IMR-90 (cell line): Measurements from ENCODE around the gene CLEC20A. TPM values are rescaled to one million over a fixed set of nuclear protein-coding genes. Genes with fewer than 3 reads are reported as not detected.

Experiments
- ATAC-seq: fragments of 200-7000 bp; cut with Tn5 transposase; 2 replicates; pipeline ENCODE4 v1.9.1; 2020; ENCODE audit warnings: low read depth, mild to moderate bottlenecking, moderate library complexity
- BruUV-seq: library from RNA; stranded (reverse); fragments of 400-500 nt; replicated peaks from 2 replicates; lab custom pipeline; 2021; lab: Mats Ljungman, UMichigan
- CTCF ChIA-PET: fragments of 300-600 bp; formaldehyde crosslinking; extraction: SDS; loops from one replicate; lab custom pipeline; 2021; ENCODE audit warnings: antibody characterized with exemption; lab: Yijun Ruan, JAX
- POLR2A ChIA-PET: fragments of 300-600 bp; sonication (Branson Sonifier 250); formaldehyde crosslinking; loops from one replicate; lab custom pipeline; 2022; ENCODE audit warnings: antibody characterized with exemption; ENCODE audit not compliant: unreplicated experiment; lab: Charles Lee
- DNase-seq: peaks from one replicate; pipeline ENCODE4 v3.0.0; 2013
- H2AFZ ChIP-seq: replicated peaks from 2 replicates; pipeline ENCODE3; 2013; ENCODE audit warnings: low read length, mild to moderate bottlenecking; ENCODE audit not compliant: poor library complexity
- H2AK5ac ChIP-seq: 2 replicates; pipeline ENCODE4 v1.6.1; 2013; ENCODE audit warnings: low read depth, low read length, inconsistent platforms
- H2AK9ac ChIP-seq: replicated peaks from 2 replicates; pipeline ENCODE3; 2013; ENCODE audit warnings: mild to moderate bottlenecking, low read depth, low read length, moderate library complexity; ENCODE audit not compliant: poor library complexity
- H2BK120ac ChIP-seq: 2 replicates; pipeline ENCODE4 v1.6.1; 2013; ENCODE audit warnings: low read depth, low read length, inconsistent platforms
- H2BK15ac ChIP-seq: 3 replicates; pipeline ENCODE4 v1.6.1; 2013; ENCODE audit warnings: low read depth, low read length, inconsistent platforms
- H2BK20ac ChIP-seq: 2 replicates; pipeline ENCODE4 v1.6.1; 2013; ENCODE audit warnings: low read depth, mild to moderate bottlenecking, inconsistent platforms, low read length, moderate library complexity
- H2BK5ac ChIP-seq: 2 replicates; pipeline ENCODE4 v1.6.1; 2013; ENCODE audit warnings: mild to moderate bottlenecking, low read depth, low read length, inconsistent platforms; ENCODE audit not compliant: poor library complexity, severe bottlenecking
- H3K14ac ChIP-seq: replicated peaks from 2 replicates; pipeline ENCODE4 v1.6.1; 2013; ENCODE audit warnings: low read depth, low read length, inconsistent platforms
- H3K18ac ChIP-seq: 2 replicates; pipeline ENCODE4 v1.6.1; 2013; ENCODE audit warnings: low read depth, low read length, control low read depth
- H3K23ac ChIP-seq: 2 replicates; pipeline ENCODE4 v1.6.1; 2013; ENCODE audit warnings: low read depth, low read length, inconsistent platforms
- H3K27ac ChIP-seq: 2 replicates; pipeline ENCODE4 v1.5.1; 2013; ENCODE audit warnings: mild to moderate bottlenecking, control low read depth, low read length; ENCODE audit not compliant: insufficient read depth
- H3K27me3 ChIP-seq: 2 replicates; pipeline ENCODE4 v1.6.1; 2013; ENCODE audit warnings: low read length; ENCODE audit not compliant: control insufficient read depth, insufficient read depth
- H3K36me3 ChIP-seq: 2 replicates; pipeline ENCODE4 v1.6.1; 2013; ENCODE audit warnings: low read length, mixed read lengths; ENCODE audit not compliant: control insufficient read depth, insufficient read depth
- H3K4ac ChIP-seq: 2 replicates; pipeline ENCODE4 v1.6.1; 2013; ENCODE audit warnings: low read depth, low read length, inconsistent platforms
- H3K4me1 ChIP-seq: 2 replicates; pipeline ENCODE4 v1.6.1; 2013; ENCODE audit warnings: low read length, mixed read lengths; ENCODE audit not compliant: control insufficient read depth, insufficient read depth
- H3K4me2 ChIP-seq: 2 replicates; pipeline ENCODE4 v1.6.1; 2013; ENCODE audit warnings: low read depth, mild to moderate bottlenecking, control low read depth, low read length, moderate library complexity
- H3K4me3 ChIP-seq: 2 replicates; pipeline ENCODE4 v1.5.1; 2013; ENCODE audit warnings: low read depth, mild to moderate bottlenecking, control low read depth, low read length, moderate library complexity; ENCODE audit not compliant: insufficient read depth
- H3K56ac ChIP-seq: 2 replicates; pipeline ENCODE4 v1.6.1; 2013; ENCODE audit warnings: low read length, inconsistent platforms; ENCODE audit not compliant: insufficient read depth; ENCODE audit errors: extremely low read depth
- H3K79me1 ChIP-seq, 2 experiments: 2 replicates each; pipeline ENCODE4 v1.6.1; 2013; ENCODE audit warnings: low read length in 2 of 2, inconsistent platforms in 1 of 2, low read depth in 1 of 2
- H3K9ac ChIP-seq: 2 replicates; pipeline ENCODE4 v1.6.1; 2013; ENCODE audit warnings: low read depth, low read length, control low read depth
- H3K9me1 ChIP-seq: 2 replicates; pipeline ENCODE4 v1.6.1; 2013; ENCODE audit warnings: low read length, inconsistent platforms; ENCODE audit not compliant: insufficient read depth
- H3K9me3 ChIP-seq: 2 replicates; pipeline ENCODE4 v1.6.1; 2013; ENCODE audit warnings: low read length; ENCODE audit not compliant: control insufficient read depth, insufficient read depth
- H4K20me1 ChIP-seq: 2 replicates; pipeline ENCODE4 v1.6.1; 2013; ENCODE audit warnings: low read length, inconsistent platforms; ENCODE audit not compliant: insufficient read depth
- H4K5ac ChIP-seq: 2 replicates; pipeline ENCODE4 v1.6.1; 2013; ENCODE audit warnings: mild to moderate bottlenecking, low read depth, low read length, control low read depth
- H4K8ac ChIP-seq, 2 experiments: 2 replicates each; pipeline ENCODE4 v1.6.1; 2013; ENCODE audit warnings: low read depth in 2 of 2, low read length in 2 of 2, control low read depth in 1 of 2, inconsistent platforms in 1 of 2
- H4K91ac ChIP-seq: 2 replicates; pipeline ENCODE4 v1.6.1; 2013; ENCODE audit warnings: low read depth, low read length, inconsistent platforms; ENCODE audit not compliant: insufficient read depth
- BHLHE40 ChIP-seq: fragments of 150-350 bp; IDR thresholded peaks from 2 replicates; pipeline ENCODE4 v1.6.1; 2016; ENCODE audit warnings: mild to moderate bottlenecking, low read depth, low read length
- CEBPB ChIP-seq: IDR thresholded peaks from 2 replicates; pipeline ENCODE4 v1.6.1; 2012; ENCODE audit warnings: low read depth, low read length, improper control_type of control experiment
- CHD1 ChIP-seq: IDR thresholded peaks from 2 replicates; pipeline ENCODE4 v1.6.1; 2012; ENCODE audit warnings: low read depth, low read length, improper control_type of control experiment
- ELK1 ChIP-seq: fragments of 150-350 bp; IDR thresholded peaks from 2 replicates; pipeline ENCODE4 v1.6.1; 2016; ENCODE audit warnings: low read depth, mild to moderate bottlenecking, low read length, moderate library complexity, borderline replicate concordance
- FOS ChIP-seq: fragments of 150-350 bp; IDR thresholded peaks from 2 replicates; pipeline ENCODE4 v1.6.1; 2016; ENCODE audit warnings: low read depth, low read length
- MAFK ChIP-seq: IDR thresholded peaks from 2 replicates; pipeline ENCODE4 v1.6.1; 2012; ENCODE audit warnings: low read depth, low read length, improper control_type of control experiment
- MAZ ChIP-seq: IDR thresholded peaks from 2 replicates; pipeline ENCODE4 v1.6.1; 2012; ENCODE audit warnings: low read depth, mild to moderate bottlenecking, low read length, improper control_type of control experiment, moderate library complexity, borderline replicate concordance
- MXI1 ChIP-seq: IDR thresholded peaks from 2 replicates; pipeline ENCODE4 v1.6.1; 2012; ENCODE audit warnings: low read depth, mild to moderate bottlenecking, low read length, moderate library complexity, borderline replicate concordance
- NFE2L2 ChIP-seq: fragments of 150-350 bp; IDR thresholded peaks from 2 replicates; pipeline ENCODE4 v1.6.1; 2016; ENCODE audit warnings: low read depth, mild to moderate bottlenecking, low read length
- POLR2A ChIP-seq: IDR thresholded peaks from 2 replicates; pipeline ENCODE4 v1.6.1; 2012; ENCODE audit warnings: mild to moderate bottlenecking, low read depth, low read length
- RCOR1 ChIP-seq: IDR thresholded peaks from 2 replicates; pipeline ENCODE4 v1.6.1; 2012; ENCODE audit warnings: mild to moderate bottlenecking, low read length, improper control_type of control experiment; ENCODE audit not compliant: insufficient replicate concordance
- RFX5 ChIP-seq: IDR thresholded peaks from 2 replicates; pipeline ENCODE4 v1.8.0; 2012; ENCODE audit warnings: low read depth, mild to moderate bottlenecking, low read length, moderate library complexity
- SMC3 ChIP-seq: fragments of 150-350 bp; IDR thresholded peaks from 2 replicates; pipeline ENCODE4 v1.6.1; 2016; ENCODE audit warnings: low read depth, mild to moderate bottlenecking, antibody characterized with exemption, low read length, moderate library complexity
- WGBS, 2 experiments: methylation state at CpG; one replicate each; pipeline versions ENCODE4 v1.1.5 to v1.1.7; 2013; ENCODE audit warnings: missing lambda C conversion rate in 2 of 2; ENCODE audit not compliant: insufficient read length in 1 of 2; ENCODE audit errors: extremely low coverage in 2 of 2; 5-methylcytosine and 5-hydroxymethylcytosine counted together
- dilution Hi-C: fragments of 300-500 bp; cut with HindIII; formaldehyde crosslinking; loops from one replicate; pipeline ENCODE4 v1.14.3; 2018; ENCODE audit warnings: low sequenced_read_pairs; ENCODE audit not compliant: unreplicated experiment
- in situ Hi-C: fragments of 300-500 bp; cut with MboI; formaldehyde crosslinking; loops from 3 replicates; pipeline ENCODE4 v1.14.3; 2019; ENCODE audit warnings: low sequenced_read_pairs, inconsistent platforms, mixed read lengths
- intact Hi-C: fragments of 100-400 bp; cut with micrococcal nuclease; formaldehyde crosslinking; loops from 2 replicates; pipeline ENCODE4 v1.10.0; 2022
- polyA plus RNA-seq, 3 experiments: library from polyadenylated mRNA; depleted of rRNA; stranded (reverse); fragments of >200 nt; gene quantifications; 2 replicates each; pipeline ENCODE4 v1.2.3, GENCODE V29; 2012; ENCODE audit warnings: low replicate concordance in 1 of 3
- total RNA-seq: library from RNA; depleted of rRNA; stranded (reverse); fragments of >200 nt; gene quantifications from 2 replicates; pipeline ENCODE4 v1.2.3, GENCODE V29; 2012
- TF ChIP-seq, protein P1 (sequence below): fragments of 150-350 bp; IDR thresholded peaks from 2 replicates; pipeline ENCODE4 v1.6.1; 2017; ENCODE audit warnings: mild to moderate bottlenecking, antibody characterized with exemption, low read length, low read depth

CLEC20A gene
- total and polyA plus RNA-seq, 2 of the 4 experiments (the other 2 are of a cell fraction), result not detected

- Histone ChIP-seq H2AFZ (peak overlapping the region; percentile 82), H3K27ac (peak overlapping the region; percentile 64), H3K23ac (peak overlapping the region; percentile 62; the same call in 1 of the 2 replicates), H2AK9ac (peak overlapping the region; percentile 69), H2AK5ac (peak overlapping the region; percentile 99), H2BK120ac (peak overlapping the region; percentile 94), H4K20me1 (peaks cover 4% of the 10 kb centered on the region; the same call in 1 of the 2 replicates), H3K9me1 (peaks cover 36% of the 10 kb centered on the region), H2BK15ac (peak overlapping the region; percentile 60; the same call in 2 of the 3 replicates), H4K5ac (no peak overlapping the region), H3K4ac (peak overlapping the region; percentile 94), H3K56ac (no peak overlapping the region), H3K4me2 (peak overlapping the region; percentile 29; the same call in 1 of the 2 replicates), H3K18ac (no peak overlapping the region; the same call in 1 of the 2 replicates), H3K27me3 (no peaks in the 10 kb centered on the region), H3K4me1 (peaks cover 41% of the 10 kb centered on the region), H3K4me3 (no peak overlapping the region), H3K9me3 (no peaks in the 10 kb centered on the region), H2BK5ac (peak overlapping the region; percentile 83), H4K91ac (peak overlapping the region; percentile 93), H2BK20ac (peak overlapping the region; percentile 94), H3K79me1 (0 out of 4 replicates have a peak, but pooled peaks cover 0 to 11% of the 10 kb centered on the region in 2 experiments), H4K8ac (peak overlapping the region in 1 of 2 experiments; percentile 91; a peak in 2 of 4 replicates), H3K36me3 (no peaks in the 10 kb centered on the region), H3K9ac (no peak overlapping the region), H3K14ac (0 out of 2 replicates have a peak overlapping the region, but pooled peaks have one; percentile 78)
- dilution Hi-C loops (no loop called here), in situ Hi-C loops (loop anchor here (10.0 kb wide), 1 partner anchor 828 kb away; the partner anchor contains the start of gene AXDND1), intact Hi-C loops (no loop called here)
- BruUV-seq, result no TSS peak
- WGBS, 2 experiments, result no CpG with 5 or more reads among the region's 7 CpGs
- peak; percentile 99 for DNase-seq
- ATAC-seq, result peak; percentile 81
- ChIA-PET CTCF (interaction anchor here (0.6 to 2.9 kb wide), 4 partner anchors 35 to 699 kb away, joined by 3 to 12 read pairs (median 6); no protein-coding TSS in a partner anchor), POLR2A (no interaction called here)
- TF ChIP-seq MAFK (peak; percentile 57), CHD1 (no peak), RFX5 (no peak), FOS (no peak; the same call in 1 of the 2 replicates), BHLHE40 (peak; percentile 16), MXI1 (no peak; the same call in 1 of the 2 replicates), POLR2A (no peak), NFE2L2 (0 out of 2 replicates have a peak, but pooled peaks have one; percentile 13), MAZ (peak; percentile 73; the same call in 1 of the 2 replicates), RCOR1 (peak; percentile 86), SMC3 (no peak), ELK1 (no peak), CEBPB (peak; percentile 27; the same call in 1 of the 2 replicates)
- TF ChIP-seq, protein P1, sequence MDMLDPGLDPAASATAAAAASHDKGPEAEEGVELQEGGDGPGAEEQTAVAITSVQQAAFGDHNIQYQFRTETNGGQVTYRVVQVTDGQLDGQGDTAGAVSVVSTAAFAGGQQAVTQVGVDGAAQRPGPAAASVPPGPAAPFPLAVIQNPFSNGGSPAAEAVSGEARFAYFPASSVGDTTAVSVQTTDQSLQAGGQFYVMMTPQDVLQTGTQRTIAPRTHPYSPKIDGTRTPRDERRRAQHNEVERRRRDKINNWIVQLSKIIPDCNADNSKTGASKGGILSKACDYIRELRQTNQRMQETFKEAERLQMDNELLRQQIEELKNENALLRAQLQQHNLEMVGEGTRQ, result no peak
Observed at GRCh38 chr1:178536844-178537371, 40.1 kb upstream of the CLEC20A start.
